ENCODE measurements around the gene UGCG.
"Not testable (repeated sequence)": the region's sequence is repeated elsewhere in the genome, so short reads cannot be mapped to it uniquely, and the experiment has no call there.

UGCG gene

DNA sequence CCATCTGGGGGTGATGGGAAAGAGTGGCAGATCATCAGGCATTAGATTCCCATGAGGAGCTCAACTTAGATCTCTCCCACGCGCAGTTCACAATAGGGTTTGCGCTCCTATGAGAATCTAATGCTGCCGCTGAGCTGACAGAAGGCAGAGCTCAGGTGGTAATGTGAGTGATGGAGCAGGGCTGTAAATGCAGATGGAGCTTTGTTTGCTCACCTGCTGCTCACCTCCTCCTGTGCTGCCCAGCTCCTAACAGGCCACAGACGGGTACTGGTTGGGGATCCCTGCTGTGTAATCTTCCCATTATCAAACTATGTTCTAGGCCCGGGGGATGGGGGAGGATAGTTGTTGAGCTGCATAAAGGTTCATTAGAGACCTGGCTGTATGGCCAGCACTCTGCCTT, 58.4 kb downstream of the UGCG start:
- DNase-seq (ENCODE audit: low read depth), result no peak

- DNase-seq (ENCODE audit: low read depth), result no peak
These were observed 61.4 kb downstream of the UGCG start for GRCh38 chr9:111957856-111958631.

- no peak for DNase-seq (ENCODE audit: low read depth)
These were observed 63.1 kb downstream of the UGCG start for GRCh38 chr9:111959468-111960359.

DNA sequence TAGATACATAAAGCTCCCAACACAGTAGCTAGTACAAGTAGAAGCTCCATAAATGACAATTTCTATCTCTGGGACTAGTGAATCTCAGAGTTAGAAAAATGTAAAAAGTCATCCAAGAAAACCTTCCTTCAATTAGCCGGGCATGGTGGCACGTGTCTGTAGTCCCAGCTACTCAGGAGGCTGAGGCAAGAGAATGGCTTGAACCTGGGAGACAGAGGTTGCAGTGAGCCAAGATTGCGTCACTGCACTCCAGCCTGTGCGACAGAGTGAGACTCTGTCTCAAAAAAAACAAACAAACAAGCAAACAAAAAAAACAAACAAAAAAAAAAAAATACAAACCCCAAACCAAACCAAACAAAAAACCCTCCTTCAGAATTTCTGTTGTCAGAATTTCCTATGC, 63.9 kb downstream of the UGCG start:
- DNase-seq (ENCODE audit: low read depth), result not testable (repeated sequence)

GRCh38 chr9:111961009-111961408, 64.4 kb downstream of the UGCG start:
- DNase-seq (ENCODE audit: low read depth), result no peak

GRCh38 chr9:111961575-111961974, 65.0 kb downstream of the UGCG start:
- no peak for DNase-seq (ENCODE audit: low read depth)

- DNase-seq (ENCODE audit: low read depth), result no peak
These were observed 65.4 kb downstream of the UGCG start for GRCh38 chr9:111962021-111962420.

DNA sequence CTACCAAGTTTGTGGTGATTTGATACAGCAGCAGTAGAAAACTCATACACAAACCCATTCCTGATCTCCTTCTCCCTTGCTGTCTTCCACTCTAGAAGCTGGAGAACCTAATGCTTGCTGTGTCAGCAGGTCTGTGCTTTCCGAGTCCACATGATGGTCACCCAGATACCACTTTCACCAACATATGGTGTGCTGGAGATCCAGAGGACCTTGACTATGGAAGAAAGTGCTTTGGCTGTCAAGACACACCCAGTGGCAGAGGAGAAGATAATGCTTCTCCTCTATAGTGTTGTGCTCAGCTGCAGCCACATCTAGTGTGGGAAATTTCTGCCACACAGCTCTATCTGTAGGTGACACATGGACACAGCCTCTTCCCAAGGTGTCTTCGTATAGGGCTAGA, 67.4 kb downstream of the UGCG start:
- no peak for DNase-seq (ENCODE audit: low read depth)

- no peak for DNase-seq (ENCODE audit: low read depth)
These were observed 69.0 kb downstream of the UGCG start for GRCh38 chr9:111965566-111966019.

- no peak for DNase-seq (ENCODE audit: low read depth)
These were observed 69.6 kb downstream of the UGCG start for GRCh38 chr9:111966124-111966723.

DNA sequence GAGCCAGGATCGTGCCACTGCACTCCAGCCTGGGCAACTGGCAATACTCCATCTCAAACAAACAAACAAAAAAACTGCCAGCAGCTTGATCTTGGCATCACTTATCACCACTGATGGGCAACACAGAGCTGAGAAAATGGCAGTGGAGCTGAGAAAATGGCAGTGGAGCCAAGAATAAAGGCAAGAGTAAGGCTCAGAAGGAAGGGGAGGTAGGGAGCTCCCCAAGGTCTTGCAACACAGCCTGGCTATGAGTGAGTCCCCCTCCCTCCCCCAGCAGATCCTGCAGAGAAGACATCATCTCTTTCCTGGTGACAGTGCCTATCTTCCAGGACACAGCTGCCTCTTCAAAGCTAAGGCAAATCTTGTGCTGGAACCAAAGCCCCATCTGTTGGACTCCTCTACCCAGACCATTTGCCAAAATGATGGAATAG, 70.3 kb downstream of the UGCG start:
- no peak for DNase-seq (ENCODE audit: low read depth)

GRCh38 chr9:111967621-111968020, 71.0 kb downstream of the UGCG start:
- no peak for DNase-seq (ENCODE audit: low read depth)

- DNase-seq (ENCODE audit: low read depth), result no peak
These were observed 72.4 kb downstream of the UGCG start for GRCh38 chr9:111969061-111969460.

DNA sequence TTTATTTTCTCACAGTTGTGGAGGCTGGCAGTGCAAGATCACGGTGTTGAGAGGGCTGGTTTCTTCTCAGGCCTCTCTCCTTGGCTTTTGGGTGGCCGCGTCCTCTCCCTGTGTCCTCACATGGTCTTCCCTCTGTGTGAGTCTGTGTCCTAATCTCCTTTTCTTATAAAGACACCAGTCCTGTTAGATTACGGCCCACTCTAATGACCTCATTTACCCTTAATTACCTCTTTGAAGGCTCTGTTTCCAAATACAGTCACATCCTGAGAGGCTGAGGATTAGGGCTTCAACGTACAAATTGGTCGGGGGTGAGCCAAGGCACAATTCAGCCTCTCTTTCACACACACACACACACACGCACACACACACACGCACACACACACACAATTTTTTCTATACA, 73.0 kb downstream of the UGCG start:
- no peak for DNase-seq (ENCODE audit: low read depth)

DNA sequence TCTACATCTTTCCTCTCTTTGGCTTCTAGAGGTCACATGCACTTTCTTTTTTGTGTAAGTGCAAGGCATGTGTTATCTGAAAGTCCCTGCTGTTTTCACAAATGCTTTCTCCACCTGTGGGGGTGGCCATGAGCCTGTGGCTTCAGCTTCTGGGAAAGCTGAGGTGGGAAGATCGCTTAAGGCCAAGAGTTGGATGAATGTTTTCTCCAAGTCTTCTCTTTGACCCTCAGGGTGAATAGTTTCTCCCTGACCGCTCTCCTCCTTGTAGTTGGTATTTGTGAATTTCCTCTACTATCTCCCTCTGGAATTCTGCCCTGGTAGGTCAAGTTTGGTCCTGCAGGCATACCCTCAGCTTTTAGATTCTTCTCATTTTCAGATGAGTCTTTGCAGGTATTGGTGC, 74.2 kb downstream of the UGCG start:
- no peak for DNase-seq (ENCODE audit: low read depth)

DNA sequence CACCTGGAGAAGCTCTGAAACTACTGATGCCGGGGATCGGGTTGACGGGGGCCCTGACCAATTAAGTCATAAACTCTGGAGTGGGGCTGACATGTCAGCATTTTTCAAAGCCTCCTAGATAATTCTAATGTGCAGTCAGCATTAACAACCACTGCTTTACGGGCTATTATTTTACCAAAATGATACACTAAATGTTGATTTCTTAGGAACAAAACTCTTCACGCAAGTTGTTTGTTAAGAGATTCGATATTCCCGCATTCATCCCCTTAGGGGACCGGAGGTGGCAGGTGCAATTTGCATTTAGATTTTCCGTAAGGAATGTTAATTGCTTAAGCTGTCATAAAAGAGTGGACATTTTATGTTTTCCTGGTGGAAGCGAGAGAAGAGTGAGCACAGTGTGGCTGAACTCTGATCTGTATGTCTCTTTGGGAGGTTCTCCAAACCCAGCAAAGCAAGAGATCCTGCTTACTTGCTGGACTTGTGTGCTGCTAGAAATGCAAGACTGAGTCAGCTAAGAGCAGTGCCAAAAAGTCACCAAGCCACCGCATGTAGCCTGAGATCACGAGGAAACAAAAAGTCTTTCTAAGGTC, 77.6 kb downstream of the UGCG start:
- DNase-seq (ENCODE audit: low read depth), result no peak

GRCh38 chr9:111975709-111976108, 79.1 kb downstream of the UGCG start:
- DNase-seq (ENCODE audit: low read depth), result no peak

DNA sequence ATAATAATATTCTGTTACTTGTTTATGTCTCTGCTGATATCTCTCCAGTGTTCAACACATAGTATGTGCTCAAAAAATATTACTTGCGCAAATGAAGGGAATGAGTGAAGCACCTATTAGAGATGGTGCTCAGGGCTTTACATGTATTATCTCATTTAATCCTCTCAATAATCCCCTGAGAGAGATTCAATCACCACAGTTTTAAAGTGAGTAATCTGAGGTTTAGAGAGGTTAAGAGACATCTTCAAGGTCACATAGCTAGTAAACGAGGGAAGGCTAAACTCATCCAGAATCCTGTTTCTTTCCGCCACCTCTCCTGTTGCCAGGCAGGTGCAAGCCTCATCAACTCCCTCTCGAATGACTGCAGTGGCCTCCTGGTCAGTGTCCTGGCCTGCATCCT, 82.0 kb downstream of the UGCG start:
- DNase-seq (ENCODE audit: low read depth), result no peak

GRCh38 chr9:111979561-111979960, 82.9 kb downstream of the UGCG start:
- no peak for DNase-seq (ENCODE audit: low read depth)

DNA sequence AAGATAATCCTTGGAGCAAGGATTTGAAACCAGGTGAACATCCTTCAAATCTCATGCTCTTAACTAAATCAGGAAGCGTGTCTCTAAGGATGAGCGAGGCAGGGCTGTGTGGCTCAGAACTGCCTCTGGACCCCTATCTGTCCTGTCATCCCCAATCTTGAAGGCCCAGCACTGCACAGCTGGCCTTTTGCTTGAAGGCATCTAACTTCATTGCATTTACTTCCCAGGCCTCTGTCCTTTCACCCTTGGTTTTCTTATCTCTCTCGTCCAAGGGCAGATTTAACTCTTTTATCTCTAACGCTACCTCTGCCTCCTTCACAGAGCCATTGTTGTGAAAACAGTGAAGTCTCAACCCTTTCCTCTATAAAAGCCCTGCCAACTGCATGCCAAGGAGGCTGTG, 83.8 kb downstream of the UGCG start:
- DNase-seq (ENCODE audit: low read depth), result no peak

DNA sequence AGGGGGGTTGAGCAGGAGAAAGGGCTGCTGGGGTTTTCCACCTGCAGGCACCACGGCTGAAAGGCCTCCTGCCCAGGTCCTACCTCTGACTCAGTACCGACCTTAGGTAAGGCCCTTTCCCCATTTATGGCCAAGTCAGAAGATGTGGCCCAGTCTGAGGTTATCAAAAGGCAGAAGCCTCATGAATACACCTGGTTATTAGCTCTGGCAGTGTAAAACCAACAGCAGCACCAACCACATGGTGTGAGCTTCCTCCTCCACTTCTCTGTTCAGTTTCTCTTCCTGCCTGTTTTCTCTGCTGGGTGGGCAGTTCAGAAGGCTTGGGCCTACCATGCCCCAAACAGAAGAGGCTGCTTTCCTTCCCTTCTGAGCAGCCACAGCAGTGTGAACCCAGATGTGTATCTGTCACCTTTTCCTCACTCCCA, 86.9 kb downstream of the UGCG start:
- no peak for DNase-seq (ENCODE audit: low read depth)

- DNase-seq (ENCODE audit: low read depth), result no peak
These were observed 87.6 kb downstream of the UGCG start for GRCh38 chr9:111984086-111984802.
